Natural killer cell (primary cell): ENCODE results near the gene ARSB. TPM values are rescaled to one million over a fixed set of nuclear protein-coding genes. Genes with fewer than 3 reads are reported as not detected.
"Not testable (repeated sequence)": the region's sequence is repeated elsewhere in the genome, so short reads cannot be mapped to it uniquely, and the experiment has no call there.

ENCODE experiments used
- ATAC-seq, 3 donors: fragments of 150-1000 bp in 2 of 3; fragments of 200-7000 bp in 1 of 3; cut with Tn5 transposase; 1 replicate in 1 of 3; 2 replicates in 2 of 3; pipeline ENCODE4 v1.10.0; 2021; ENCODE audit warnings: mild to moderate bottlenecking in 2 of 3, moderate library complexity in 2 of 3
- DNase-seq, 2 donors: peaks; one replicate each; pipeline versions ENCODE4 v3.0.0 to v3.0.0-alpha.2; 2013 to 2021; ENCODE audit warnings: mixed read lengths in 1 of 2
- H3K27ac ChIP-seq: one replicate; pipeline ENCODE4 v1.5.1; 2013; ENCODE audit warnings: mild to moderate bottlenecking, low read length
- H3K27me3 ChIP-seq: one replicate; pipeline ENCODE4 v1.6.1; 2013; ENCODE audit warnings: low read length; ENCODE audit not compliant: control insufficient read depth, insufficient read depth
- H3K36me3 ChIP-seq: one replicate; pipeline ENCODE4 v1.6.1; 2013; ENCODE audit warnings: low read length; ENCODE audit not compliant: control insufficient read depth, insufficient read depth
- H3K4me1 ChIP-seq: one replicate; pipeline ENCODE4 v1.6.1; 2013; ENCODE audit warnings: low read length; ENCODE audit not compliant: control insufficient read depth, insufficient read depth
- H3K4me3 ChIP-seq: one replicate; pipeline ENCODE4 v1.5.1; 2013; ENCODE audit warnings: low read length
- H3K9me3 ChIP-seq: one replicate; pipeline ENCODE4 v1.6.1; 2013; ENCODE audit warnings: low read length; ENCODE audit not compliant: control insufficient read depth, insufficient read depth
- H3K27ac Mint-ChIP-seq, 2 donors: one replicate each; pipeline ENCODE4 v1.8.0; 2022; ENCODE audit warnings: mild to moderate bottlenecking in 2 of 2, mixed read lengths in 2 of 2, moderate library complexity in 1 of 2
- H3K27me3 Mint-ChIP-seq, 2 donors: one replicate each; pipeline ENCODE4 v1.8.0; 2022; ENCODE audit warnings: low read depth in 2 of 2, mixed read lengths in 2 of 2
- H3K36me3 Mint-ChIP-seq: one replicate; pipeline ENCODE4 v1.8.0; 2022; ENCODE audit warnings: mixed read lengths
- H3K4me1 Mint-ChIP-seq, 2 donors: one replicate each; pipeline ENCODE4 v1.8.0; 2022; ENCODE audit warnings: mixed read lengths in 2 of 2
- H3K4me3 Mint-ChIP-seq: one replicate; pipeline ENCODE4 v1.8.0; 2022; ENCODE audit warnings: mild to moderate bottlenecking, moderate library complexity, mixed read lengths
- H3K9me3 Mint-ChIP-seq, 2 donors: one replicate each; pipeline ENCODE4 v1.8.0; 2022; ENCODE audit warnings: mixed read lengths in 2 of 2
- CTCF ChIP-seq: fragments of 200-600 bp; IDR thresholded peaks from one replicate; pipeline ENCODE4 v1.8.0; 2022; ENCODE audit warnings: antibody characterized with exemption
- WGBS: methylation state at CpG from one replicate; pipeline ENCODE4 v1.1.7; 2013; ENCODE audit warnings: missing lambda C conversion rate; ENCODE audit not compliant: insufficient coverage; 5-methylcytosine and 5-hydroxymethylcytosine counted together
- intact Hi-C: fragments of 100-400 bp; cut with micrococcal nuclease; formaldehyde crosslinking; loops from one replicate; pipeline ENCODE4 v1.14.2; 2022
- total RNA-seq, 4 donors: library from RNA; stranded (reverse); fragments of 120-200 nt in 1 of 4; gene quantifications; one replicate each; pipeline versions ENCODE4 v1.2.3 to v1.2.4, GENCODE V29; 2013 to 2022

The ARSB gene
- total RNA-seq, 3 donors from 2014 or later (not counting 1 experiment from before 2014, with no cell fraction given): 8.6 to 12.8 (median 8.9) TPM

- Histone ChIP-seq H3K36me3 (no peaks in the 10 kb centered on the region), H3K9me3 (no peaks in the 10 kb centered on the region), H3K27me3 (no peaks in the 10 kb centered on the region), H3K4me3 (no peak overlapping the region), H3K27ac (no peak overlapping the region), H3K4me1 (no peaks in the 10 kb centered on the region)
- DNase-seq (no peak), ATAC-seq (no peak)
- TF ChIP-seq CTCF: no peak
- Mint-ChIP-seq H3K27ac (no peak overlapping the region), H3K4me1 (no peaks in the 10 kb centered on the region), H3K4me3 (no peak overlapping the region), H3K27me3 (peaks cover 0 to 3% of the 10 kb centered on the region in 2 donors), H3K36me3 (no peaks in the 10 kb centered on the region), H3K9me3 (no peaks in the 10 kb centered on the region)
- 80% methylated on average over 4 of the region's 4 CpGs for WGBS
- intact Hi-C loops: no loop called here
Measured at GRCh38 chr5:78735834-78736463, 249.2 kb downstream of the ARSB start.

GRCh38 chr5:78734950-78735349 lies 250.2 kb downstream of the ARSB start:
- Histone ChIP-seq H3K36me3 (no peaks in the 10 kb centered on the region), H3K27me3 (no peaks in the 10 kb centered on the region), H3K4me1 (no peaks in the 10 kb centered on the region), H3K4me3 (no peak overlapping the region), H3K27ac (no peak overlapping the region), H3K9me3 (no peaks in the 10 kb centered on the region)
- Mint-ChIP-seq H3K4me3 (no peak overlapping the region), H3K4me1 (no peaks in the 10 kb centered on the region), H3K36me3 (no peaks in the 10 kb centered on the region), H3K27ac (no peak overlapping the region), H3K9me3 (peaks cover 0 to 2% of the 10 kb centered on the region in 2 donors), H3K27me3 (peaks cover 0 to 3% of the 10 kb centered on the region in 2 donors)
- no peak for TF ChIP-seq CTCF
- ATAC-seq (no peak), DNase-seq (no peak)
- WGBS: 100% methylated on average over 1 of the region's 2 CpGs
- intact Hi-C loops: no loop called here

DNA sequence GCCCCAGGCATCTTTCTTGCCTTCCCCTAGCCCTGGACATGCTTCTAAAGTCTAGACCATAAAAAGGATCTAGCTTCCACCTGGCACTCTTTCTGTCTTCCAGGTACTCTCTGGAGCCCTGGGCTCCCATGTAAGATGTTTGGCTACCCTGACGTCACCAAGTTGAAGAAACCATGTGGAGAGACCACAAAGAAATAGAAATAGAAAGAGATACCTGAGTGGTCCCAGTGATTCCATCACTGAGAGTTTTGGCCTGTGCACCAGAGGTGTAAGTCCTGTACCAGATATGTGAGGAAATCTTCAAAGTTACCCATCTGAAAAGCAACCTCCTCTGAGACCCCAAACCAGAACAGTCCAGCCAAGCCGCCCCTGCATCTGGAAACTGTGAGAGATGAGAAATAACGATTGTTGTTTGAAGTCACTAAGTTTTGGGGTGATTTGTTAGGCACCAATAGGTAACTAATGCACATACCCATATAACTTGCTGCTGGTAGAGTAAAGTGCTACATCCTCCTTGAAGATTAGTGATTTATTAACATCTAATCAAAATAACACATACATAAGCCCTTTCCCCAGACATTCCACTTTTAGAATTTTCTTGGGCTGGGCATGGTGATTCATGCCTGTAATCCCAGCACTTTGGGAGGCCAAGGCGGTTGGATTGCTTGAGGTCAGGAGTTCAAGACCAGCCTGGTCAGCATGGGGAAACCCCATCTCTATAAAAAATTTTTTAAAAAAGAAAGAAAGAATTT lies 250.8 kb downstream of the ARSB start:
- Histone ChIP-seq H3K27ac (no peak overlapping the region), H3K27me3 (no peaks in the 10 kb centered on the region), H3K9me3 (no peaks in the 10 kb centered on the region), H3K4me1 (no peaks in the 10 kb centered on the region), H3K4me3 (no peak overlapping the region), H3K36me3 (no peaks in the 10 kb centered on the region)
- 93% methylated on average over 2 of the region's 4 CpGs for WGBS
- ATAC-seq (no peak), DNase-seq (no peak)
- intact Hi-C loops: no loop called here
- Mint-ChIP-seq H3K27ac (no peak overlapping the region), H3K36me3 (no peaks in the 10 kb centered on the region), H3K9me3 (peaks cover 0 to 2% of the 10 kb centered on the region in 2 donors), H3K4me3 (no peak overlapping the region), H3K27me3 (peaks cover 0 to 3% of the 10 kb centered on the region in 2 donors), H3K4me1 (no peaks in the 10 kb centered on the region)
- no peak for TF ChIP-seq CTCF

DNA sequence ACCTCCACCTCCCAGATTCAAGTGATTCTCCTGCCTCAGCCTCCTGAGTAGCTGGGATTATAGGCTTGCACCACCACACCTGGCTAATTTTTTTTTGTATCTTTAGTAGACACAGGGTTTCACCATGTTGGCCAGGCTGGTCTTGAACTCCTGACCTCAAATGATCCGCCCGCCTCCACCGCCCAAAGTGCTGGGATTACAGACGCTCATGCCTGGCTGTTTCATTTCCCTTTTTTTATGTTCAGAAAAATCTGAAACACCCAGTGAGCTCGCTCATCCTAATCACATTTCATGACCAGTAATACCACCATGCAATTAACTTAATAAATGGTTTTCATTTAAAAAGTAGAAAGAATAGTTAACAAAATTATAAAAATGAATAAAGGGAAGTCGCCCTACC lies 252.4 kb downstream of the ARSB start:
- 76% methylated on average over 4 of the region's 6 CpGs for WGBS
- H3K9me3 Mint-ChIP-seq, H3K4me1 ChIP-seq, DNase-seq, H3K27me3 ChIP-seq, H3K4me1 Mint-ChIP-seq, intact Hi-C loops, ATAC-seq, H3K36me3 ChIP-seq, H3K4me3 ChIP-seq, H3K4me3 Mint-ChIP-seq, H3K27me3 Mint-ChIP-seq, H3K9me3 ChIP-seq, H3K27ac Mint-ChIP-seq, H3K36me3 Mint-ChIP-seq, H3K27ac ChIP-seq: not testable (repeated sequence)
